HG03565 (cell line): ENCODE results near the gene PATJ.
"Not testable (repeated sequence)": the region's sequence is repeated elsewhere in the genome, so short reads cannot be mapped to it uniquely, and the experiment has no call there.

Source experiments
- ATAC-seq: cut with Tn5 transposase; IDR thresholded peaks from one replicate; pipeline ENCODE4 v1.9.1; 2021; ENCODE audit warnings: mild to moderate bottlenecking, moderate library complexity; ENCODE audit not compliant: unreplicated experiment

The PATJ gene

GRCh38 chr1:62194651-62195544, 452.6 kb downstream of the PATJ start, which contains the start of gene L1TD1:
L1TD1 (plus strand) TSS chr1:62194849; CDS start chr1:62206629, 11,780 bp downstream.
- no peak for ATAC-seq

GRCh38 chr1:62196086-62196690, 453.9 kb downstream of the PATJ start:
- no peak for ATAC-seq

- no peak for ATAC-seq
Measured at GRCh38 chr1:62198069-62198780, 455.9 kb downstream of the PATJ start.

GRCh38 chr1:62198781-62199125, 456.5 kb downstream of the PATJ start:
- no peak for ATAC-seq

GRCh38 chr1:62207187-62207586, 464.9 kb downstream of the PATJ start:
- ATAC-seq = no peak

GRCh38 chr1:62208087-62208486, 465.8 kb downstream of the PATJ start:
- ATAC-seq = no peak

GRCh38 chr1:62208970-62209369, 466.7 kb downstream of the PATJ start:
- no peak for ATAC-seq

GRCh38 chr1:62209931-62210595, 467.8 kb downstream of the PATJ start:
- ATAC-seq = no peak

GRCh38 chr1:62210960-62211359, 468.7 kb downstream of the PATJ start:
- ATAC-seq = no peak

GRCh38 chr1:62212411-62212810, 470.1 kb downstream of the PATJ start:
- ATAC-seq = no peak

GRCh38 chr1:62213075-62213914, 471.0 kb downstream of the PATJ start:
- no peak for ATAC-seq

GRCh38 chr1:62218604-62219003, 476.3 kb downstream of the PATJ start:
- no peak for ATAC-seq

- not testable (repeated sequence) for ATAC-seq
Measured at GRCh38 chr1:62220456-62220855, 478.2 kb downstream of the PATJ start.

GRCh38 chr1:62221171-62221570, 478.9 kb downstream of the PATJ start:
- ATAC-seq = no peak

GRCh38 chr1:62222321-62222720, 480.0 kb downstream of the PATJ start:
- ATAC-seq = no peak

GRCh38 chr1:62224182-62224581, 481.9 kb downstream of the PATJ start:
- no peak for ATAC-seq

GRCh38 chr1:62227496-62227895, 485.2 kb downstream of the PATJ start:
- ATAC-seq = no peak
